Anterior cingulate cortex (tissue), 58 donors: Measurements from ENCODE around the gene LDHD.

ENCODE experiments used
- DNase-seq, 58 donors: peaks; one replicate each; lab custom pipeline; 2025; lab: John Stamatoyannopoulos, UW

LDHD gene

GRCh38 chr16:75085556-75085955 is 31.0 kb downstream of the LDHD start:
- DNase-seq: no peak

GRCh38 chr16:75083813-75084212 is 32.8 kb downstream of the LDHD start:
- DNase-seq: no peak

GRCh38 chr16:75081179-75081859 is 35.3 kb downstream of the LDHD start:
- DNase-seq: peak in 2 of 58 donors; percentile 2 to 20

- DNase-seq: no peak
Measured at GRCh38 chr16:75080205-75081029, 36.2 kb downstream of the LDHD start.

GRCh38 chr16:75079346-75079926 is 37.1 kb downstream of the LDHD start:
- no peak for DNase-seq

GRCh38 chr16:75078886-75079285 is 37.7 kb downstream of the LDHD start:
- DNase-seq: no peak

GRCh38 chr16:75075688-75076268 is 40.8 kb downstream of the LDHD start:
- DNase-seq: no peak

GRCh38 chr16:75074920-75075687 is 41.5 kb downstream of the LDHD start:
- DNase-seq: peak in 3 of 58 donors; percentile 11 to 54 (median 12)

- DNase-seq: no peak
Measured at GRCh38 chr16:75074304-75074793, 42.2 kb downstream of the LDHD start.

GRCh38 chr16:75073545-75074303 is 42.9 kb downstream of the LDHD start:
- DNase-seq: no peak

- no peak for DNase-seq
Measured at GRCh38 chr16:75072239-75072947, 44.2 kb downstream of the LDHD start.

GRCh38 chr16:75071621-75072020 is 45.0 kb downstream of the LDHD start:
- no peak for DNase-seq

GRCh38 chr16:75070012-75070841 is 46.4 kb downstream of the LDHD start:
- peak in 32 of 58 donors; percentile 5 to 55 (median 20) for DNase-seq

- DNase-seq: no peak
Measured at GRCh38 chr16:75068085-75069031, 48.2 kb downstream of the LDHD start.

- DNase-seq: no peak
Measured at GRCh38 chr16:75066861-75067447, 49.6 kb downstream of the LDHD start.

GRCh38 chr16:75065521-75066149 is 50.9 kb downstream of the LDHD start:
- DNase-seq: no peak
